ENCODE results near the gene ZNF567.
"Not testable (repeated sequence)": the region's sequence is repeated elsewhere in the genome, so short reads cannot be mapped to it uniquely, and the experiment has no call there.

Gene ZNF567

GRCh38 chr19:36707134-36707533, 19.7 kb downstream of the ZNF567 start:
- H3K4me3 ChIP-seq (ENCODE audit: low read length in 2 of 2) = no peak overlapping the region
- no peak for DNase-seq (ENCODE audit: low spot score)
- WGBS, 2 donors (ENCODE audit: extremely low coverage in 2 of 2, insufficient read length in 2 of 2, insufficient replicate concordance in 1 of 2) = no CpG with 5 or more reads among the region's 2 CpGs

GRCh38 chr19:36709423-36709822, 22.0 kb downstream of the ZNF567 start:
- no peak overlapping the region for H2BK15ac ChIP-seq (ENCODE audit: low read length)
- H4K91ac ChIP-seq (ENCODE audit: low read depth, low read length, poor library complexity) = no peak overlapping the region
- H3K79me1 ChIP-seq (ENCODE audit: low read depth, low read length) = peaks cover 11% of the 10 kb centered on the region
- no peak overlapping the region for H3K23ac ChIP-seq (ENCODE audit: low read depth, low read length, poor library complexity)
- no peak overlapping the region for H2AK5ac ChIP-seq (ENCODE audit: low read depth, low read length)
- no CpG with 5 or more reads among the region's 2 CpGs for WGBS, 2 donors (ENCODE audit: extremely low coverage in 2 of 2, insufficient read length in 2 of 2, insufficient replicate concordance in 1 of 2)
- no peak overlapping the region for H2BK12ac ChIP-seq (ENCODE audit: low read length)
- H3K36me3 ChIP-seq (replicated peaks in 1 of 2; ENCODE audit: control insufficient read depth in 2 of 2, insufficient read depth in 2 of 2, low read length in 2 of 2) = peaks cover 31 to 48% of the 10 kb centered on the region in 2 donors
- no peak overlapping the region for H3K27ac ChIP-seq (replicated peaks; ENCODE audit: low read length)
- no peak overlapping the region for H3K4ac ChIP-seq (ENCODE audit: low read length)
- H3K18ac ChIP-seq (ENCODE audit: low read length) = no peak overlapping the region
- peak overlapping the region in 1 of 2 donors; percentile 50 for H3K4me3 ChIP-seq (ENCODE audit: low read length in 2 of 2)
- no peaks in the 10 kb centered on the region for H3K4me1 ChIP-seq (ENCODE audit: control insufficient read depth in 2 of 2, insufficient read depth in 1 of 2, low read depth in 1 of 2, low read length in 2 of 2)
- H2BK5ac ChIP-seq (ENCODE audit: low read length) = no peak overlapping the region
- H3K4me2 ChIP-seq (ENCODE audit: insufficient read depth, low read length, poor library complexity, severe bottlenecking) = no peak overlapping the region
- no peak overlapping the region for H2AFZ ChIP-seq (ENCODE audit: low read length)
- peaks cover 41 to 99% of the 10 kb centered on the region in 2 donors for H3K9me3 ChIP-seq (replicated peaks in 1 of 2; ENCODE audit: control insufficient read depth in 2 of 2, insufficient read depth in 1 of 2, low read depth in 1 of 2, low read length in 2 of 2)
- H2BK120ac ChIP-seq (ENCODE audit: low read depth, low read length) = no peak overlapping the region
- no peaks in the 10 kb centered on the region for H3K27me3 ChIP-seq (ENCODE audit: control insufficient read depth in 3 of 3, insufficient read depth in 3 of 3, low read depth in 1 of 3, low read length in 3 of 3)
- H3K9ac ChIP-seq (ENCODE audit: low read depth, low read length, poor library complexity) = no peak overlapping the region
- H3K14ac ChIP-seq (ENCODE audit: low read length) = no peak overlapping the region
- no peak overlapping the region for H4K8ac ChIP-seq (ENCODE audit: low read depth, low read length)
- no peak for DNase-seq (ENCODE audit: low spot score)

More at GRCh38 chr19:36707134-36707533, 19.7 kb downstream of the ZNF567 start:
- no peak overlapping the region for H4K8ac ChIP-seq (ENCODE audit: low read depth, low read length)
- H2BK15ac ChIP-seq (ENCODE audit: low read length) = no peak overlapping the region
- H2BK120ac ChIP-seq (ENCODE audit: low read depth, low read length) = no peak overlapping the region
- H3K36me3 ChIP-seq (replicated peaks in 1 of 2; ENCODE audit: control insufficient read depth in 2 of 2, insufficient read depth in 2 of 2, low read length in 2 of 2) = peaks cover 13 to 25% of the 10 kb centered on the region in 2 donors
- H4K91ac ChIP-seq (ENCODE audit: low read depth, low read length, poor library complexity) = no peak overlapping the region
- H3K79me1 ChIP-seq (ENCODE audit: low read depth, low read length) = peaks cover 11% of the 10 kb centered on the region
- H2AK5ac ChIP-seq (ENCODE audit: low read depth, low read length) = no peak overlapping the region
- no peak overlapping the region for H3K14ac ChIP-seq (ENCODE audit: low read length)
- H2BK12ac ChIP-seq (ENCODE audit: low read length) = no peak overlapping the region
- no peak overlapping the region for H3K9ac ChIP-seq (ENCODE audit: low read depth, low read length, poor library complexity)
- no peaks in the 10 kb centered on the region for H3K4me1 ChIP-seq (ENCODE audit: control insufficient read depth in 2 of 2, insufficient read depth in 1 of 2, low read depth in 1 of 2, low read length in 2 of 2)
- H3K9me3 ChIP-seq (replicated peaks in 1 of 2; ENCODE audit: control insufficient read depth in 2 of 2, insufficient read depth in 1 of 2, low read depth in 1 of 2, low read length in 2 of 2) = peaks cover 28 to 87% of the 10 kb centered on the region in 2 donors
- no peak overlapping the region for H2AFZ ChIP-seq (ENCODE audit: low read length)
- no peak overlapping the region for H3K23ac ChIP-seq (ENCODE audit: low read depth, low read length, poor library complexity)
- H3K27me3 ChIP-seq (ENCODE audit: control insufficient read depth in 3 of 3, insufficient read depth in 3 of 3, low read depth in 1 of 3, low read length in 3 of 3) = no peaks in the 10 kb centered on the region
- H3K4ac ChIP-seq (ENCODE audit: low read length) = no peak overlapping the region
- no peak overlapping the region for H2BK5ac ChIP-seq (ENCODE audit: low read length)
- H3K18ac ChIP-seq (ENCODE audit: low read length) = no peak overlapping the region
- H3K4me2 ChIP-seq (ENCODE audit: insufficient read depth, low read length, poor library complexity, severe bottlenecking) = no peak overlapping the region
- H3K27ac ChIP-seq (replicated peaks; ENCODE audit: low read length) = no peak overlapping the region

GRCh38 chr19:36719687-36720556, 32.5 kb downstream of the ZNF567 start:
- Histone ChIP-seq H3K4me3 (ENCODE audit: low read length in 2 of 2) (no peak overlapping the region), H3K27me3 (ENCODE audit: control insufficient read depth in 3 of 3, insufficient read depth in 3 of 3, low read depth in 1 of 3, low read length in 3 of 3) (no peaks in the 10 kb centered on the region), H2AFZ (ENCODE audit: low read length) (no peak overlapping the region), H3K4ac (ENCODE audit: low read length) (no peak overlapping the region), H4K8ac (ENCODE audit: low read depth, low read length) (no peak overlapping the region), H2BK5ac (ENCODE audit: low read length) (no peak overlapping the region), H3K18ac (ENCODE audit: low read length) (no peak overlapping the region), H4K91ac (ENCODE audit: low read depth, low read length, poor library complexity) (no peak overlapping the region), H2BK15ac (ENCODE audit: low read length) (no peak overlapping the region), H3K27ac (replicated peaks; ENCODE audit: low read length) (no peak overlapping the region), H3K4me1 (ENCODE audit: control insufficient read depth in 2 of 2, insufficient read depth in 1 of 2, low read depth in 1 of 2, low read length in 2 of 2) (no peaks in the 10 kb centered on the region), H2BK12ac (ENCODE audit: low read length) (no peak overlapping the region), H3K36me3 (replicated peaks in 1 of 2; ENCODE audit: control insufficient read depth in 2 of 2, insufficient read depth in 2 of 2, low read length in 2 of 2) (peaks cover 20 to 69% of the 10 kb centered on the region in 2 donors), H3K9me3 (replicated peaks in 1 of 2; ENCODE audit: control insufficient read depth in 2 of 2, insufficient read depth in 1 of 2, low read depth in 1 of 2, low read length in 2 of 2) (peaks cover 25 to 92% of the 10 kb centered on the region in 2 donors), H3K14ac (ENCODE audit: low read length) (no peak overlapping the region), H2BK120ac (ENCODE audit: low read depth, low read length) (no peak overlapping the region), H3K79me1 (ENCODE audit: low read depth, low read length) (no peaks in the 10 kb centered on the region), H3K4me2 (ENCODE audit: insufficient read depth, low read length, poor library complexity, severe bottlenecking) (no peak overlapping the region), H3K9ac (ENCODE audit: low read depth, low read length, poor library complexity) (no peak overlapping the region), H3K23ac (ENCODE audit: low read depth, low read length, poor library complexity) (no peak overlapping the region), H2AK5ac (ENCODE audit: low read depth, low read length) (no peak overlapping the region)
- DNase-seq (ENCODE audit: low spot score) = no peak
- no CpG with 5 or more reads among the region's 10 CpGs for WGBS, 2 donors (ENCODE audit: extremely low coverage in 2 of 2, insufficient read length in 2 of 2, insufficient replicate concordance in 1 of 2)

- H3K79me1 ChIP-seq (ENCODE audit: low read depth, low read length); H2BK12ac ChIP-seq (ENCODE audit: low read length); H3K18ac ChIP-seq (ENCODE audit: low read length); H3K4ac ChIP-seq (ENCODE audit: low read length); H2AK5ac ChIP-seq (ENCODE audit: low read depth, low read length); H2AFZ ChIP-seq (ENCODE audit: low read length); H3K27me3 ChIP-seq (ENCODE audit: control insufficient read depth in 3 of 3, insufficient read depth in 3 of 3, low read depth in 1 of 3, low read length in 3 of 3); H3K4me2 ChIP-seq (ENCODE audit: insufficient read depth, low read length, poor library complexity, severe bottlenecking); H3K27ac ChIP-seq (replicated peaks; ENCODE audit: low read length); H3K23ac ChIP-seq (ENCODE audit: low read depth, low read length, poor library complexity); H2BK5ac ChIP-seq (ENCODE audit: low read length); H3K14ac ChIP-seq (ENCODE audit: low read length); H4K8ac ChIP-seq (ENCODE audit: low read depth, low read length); H3K4me3 ChIP-seq (ENCODE audit: low read length in 2 of 2); H3K4me1 ChIP-seq (ENCODE audit: control insufficient read depth in 2 of 2, insufficient read depth in 1 of 2, low read depth in 1 of 2, low read length in 2 of 2); H3K9ac ChIP-seq (ENCODE audit: low read depth, low read length, poor library complexity); H2BK15ac ChIP-seq (ENCODE audit: low read length); DNase-seq (ENCODE audit: low spot score); H2BK120ac ChIP-seq (ENCODE audit: low read depth, low read length); H3K36me3 ChIP-seq (replicated peaks in 1 of 2; ENCODE audit: control insufficient read depth in 2 of 2, insufficient read depth in 2 of 2, low read length in 2 of 2); H4K91ac ChIP-seq (ENCODE audit: low read depth, low read length, poor library complexity): not testable (repeated sequence)
- no CpG with 5 or more reads among the region's 9 CpGs for WGBS, 2 donors (ENCODE audit: extremely low coverage in 2 of 2, insufficient read length in 2 of 2, insufficient replicate concordance in 1 of 2)
- H3K9me3 ChIP-seq (replicated peaks in 1 of 2; ENCODE audit: control insufficient read depth in 2 of 2, insufficient read depth in 1 of 2, low read depth in 1 of 2, low read length in 2 of 2) = peaks cover 5 to 62% of the 10 kb centered on the region in 2 donors
Observed at GRCh38 chr19:36736166-36736565, 48.8 kb downstream of the ZNF567 start.

All from neuronal stem cell (in vitro differentiated cells).